Measurements from ENCODE around the gene UBE2Z.

The UBE2Z gene

GRCh38 chr17:48928876-48929811, 20.9 kb downstream of the UBE2Z start:
- Histone ChIP-seq H3K4me3 (ENCODE audit: low read depth, low read length) (no peak overlapping the region), H3K9ac (no peak overlapping the region), H2AFZ (no peak overlapping the region), H3K27ac (no peak overlapping the region), H3K79me2 (no peaks in the 10 kb centered on the region), H3K9me3 (ENCODE audit: control insufficient read depth, low read length) (no peaks in the 10 kb centered on the region), H3K4me1 (no peaks in the 10 kb centered on the region), H3K36me3 (ENCODE audit: control insufficient read depth, insufficient read depth, low read length) (no peaks in the 10 kb centered on the region), H3K27me3 (ENCODE audit: control insufficient read depth, insufficient read depth, low read length) (no peaks in the 10 kb centered on the region), H3K4me2 (ENCODE audit: low read length) (no peak overlapping the region)
- no peak for TF ChIP-seq CTCF (IDR thresholded peaks at IDR 0.05)

- Histone ChIP-seq H3K36me3 (ENCODE audit: control insufficient read depth, insufficient read depth, low read length) (no peaks in the 10 kb centered on the region), H3K79me2 (no peaks in the 10 kb centered on the region), H3K27me3 (ENCODE audit: control insufficient read depth, insufficient read depth, low read length) (no peaks in the 10 kb centered on the region), H3K9me3 (ENCODE audit: control insufficient read depth, low read length) (no peaks in the 10 kb centered on the region), H3K4me2 (ENCODE audit: low read length) (no peak overlapping the region), H3K4me1 (no peaks in the 10 kb centered on the region), H2AFZ (no peak overlapping the region), H3K4me3 (ENCODE audit: low read depth, low read length) (no peak overlapping the region), H3K9ac (no peak overlapping the region), H3K27ac (no peak overlapping the region)
- no peak for TF ChIP-seq CTCF (IDR thresholded peaks at IDR 0.05)
Measured at GRCh38 chr17:48929812-48930165, 21.6 kb downstream of the UBE2Z start.

GRCh38 chr17:48930435-48930873, 22.2 kb downstream of the UBE2Z start:
- Histone ChIP-seq H3K4me3 (ENCODE audit: low read depth, low read length) (no peak overlapping the region), H3K36me3 (ENCODE audit: control insufficient read depth, insufficient read depth, low read length) (no peaks in the 10 kb centered on the region), H3K79me2 (no peaks in the 10 kb centered on the region), H2AFZ (no peak overlapping the region), H3K27me3 (ENCODE audit: control insufficient read depth, insufficient read depth, low read length) (no peaks in the 10 kb centered on the region), H3K9ac (no peak overlapping the region), H3K27ac (no peak overlapping the region), H3K9me3 (ENCODE audit: control insufficient read depth, low read length) (no peaks in the 10 kb centered on the region), H3K4me2 (ENCODE audit: low read length) (no peak overlapping the region), H3K4me1 (no peaks in the 10 kb centered on the region)
- no peak for TF ChIP-seq CTCF (IDR thresholded peaks at IDR 0.05)

GRCh38 chr17:48933035-48933434, 24.8 kb downstream of the UBE2Z start:
- no peak overlapping the region for H2AFZ ChIP-seq
- no peaks in the 10 kb centered on the region for H3K27me3 ChIP-seq (ENCODE audit: control insufficient read depth, insufficient read depth, low read length)
- H3K4me2 ChIP-seq (ENCODE audit: low read length) = no peak overlapping the region
- no peak overlapping the region for H3K4me3 ChIP-seq (ENCODE audit: low read depth, low read length)
- H3K9me3 ChIP-seq (ENCODE audit: control insufficient read depth, low read length) = no peaks in the 10 kb centered on the region
- H3K79me2 ChIP-seq = no peaks in the 10 kb centered on the region
- no peak overlapping the region for H3K9ac ChIP-seq
- no peaks in the 10 kb centered on the region for H3K4me1 ChIP-seq
- H3K36me3 ChIP-seq (ENCODE audit: control insufficient read depth, insufficient read depth, low read length) = no peaks in the 10 kb centered on the region
- TF ChIP-seq CTCF (IDR thresholded peaks at IDR 0.05) = no peak
- no peak overlapping the region for H3K27ac ChIP-seq

Data from parathyroid adenoma (tissue), 2 donors.